ENCODE results near the gene CNOT1. TPM values are rescaled to one million over a fixed set of nuclear protein-coding genes. Genes with fewer than 3 reads are reported as not detected.
A peak's percentile ranks its signal among the peaks of the same experiment; 100 is the strongest.

The CNOT1 gene
- total RNA-seq (100 to 1,000 TPM; 174 to 199 (median 187) TPM), polyA plus RNA-seq (10 to 100 TPM; 51.5 to 60.1 (median 54.4) TPM)
- long read RNA-seq, donor 1, transcript CNOT1-221 (4 exons, 493 nt): major isoform, 5 of 7 reads
- long read RNA-seq, donor 1, partial matches to known transcripts: 0 of 7 reads
- long read RNA-seq, donor 1, other reads (novel, unspliced or antisense): 0 of 7 reads
- long read RNA-seq, donor 2, full-length matches to known transcripts: 2 of 2 reads
- long read RNA-seq, donor 2, partial matches to known transcripts: 0 of 2 reads
- long read RNA-seq, donor 2, other reads (novel, unspliced or antisense): 0 of 2 reads

DNA sequence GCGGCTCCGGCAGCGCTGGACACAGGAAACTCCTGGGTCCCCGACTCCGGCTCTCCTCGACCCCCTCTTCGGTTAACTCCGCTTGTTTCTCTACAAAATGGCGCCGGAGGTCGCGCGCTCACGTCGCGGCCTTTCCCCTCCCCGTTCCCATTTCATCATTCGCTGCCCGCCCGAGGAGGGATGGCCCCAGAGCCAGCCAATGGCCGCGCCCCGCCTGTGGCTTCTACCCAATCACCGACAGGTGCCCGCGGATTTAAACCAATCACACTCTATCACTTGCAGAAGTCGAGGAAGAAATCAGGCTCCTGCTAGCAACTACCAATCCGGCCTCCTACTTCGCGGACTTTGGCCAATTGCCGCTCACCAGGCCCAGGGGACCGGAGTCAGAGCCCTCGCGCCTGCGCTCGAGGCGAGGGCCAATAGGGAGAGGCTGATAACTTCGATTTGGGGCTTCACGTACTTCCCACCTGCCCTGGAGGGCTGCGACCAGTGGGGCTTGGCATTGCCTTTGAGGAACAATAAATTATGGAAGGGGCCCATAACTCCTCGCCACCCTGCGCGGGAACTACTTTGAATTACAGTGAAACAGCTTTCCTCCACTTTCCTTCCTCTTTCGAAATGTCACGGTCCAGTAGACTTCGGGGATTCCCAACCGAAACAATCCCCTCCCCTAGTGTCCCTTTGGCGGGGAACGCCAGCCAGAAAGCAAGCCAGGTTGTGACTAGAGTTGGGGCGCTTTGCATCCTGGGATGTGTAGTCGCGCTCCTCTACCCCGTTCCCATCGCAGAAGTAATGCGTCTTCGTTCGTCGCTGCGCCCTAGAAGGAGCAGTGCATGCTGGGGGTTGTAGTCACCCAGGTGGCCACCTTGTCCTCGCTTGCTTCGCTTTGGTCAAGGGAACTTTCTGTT is at the start of gene CNOT1:
Gene CNOT1, minus strand, starts transcription at position 94 of the 908 bp plus-strand sequence. CDS start 30,489 bp downstream, outside the sequence.
- TF ChIP-seq POLR2A (IDR thresholded peaks at IDR 0.05) (peak in 2 of 3 donors; percentile 56 to 59), CTCF (IDR thresholded peaks at IDR 0.05 in 8 of 11, conservative IDR thresholded peaks at IDR 0.05 in 3 of 11) (peak in 2 of 11 experiments; percentile 19 to 41), POLR2AphosphoS5 (IDR thresholded peaks at IDR 0.05) (peak; percentile 85 to 95 (median 93))
- intact Hi-C loops (cut with DNase I; ENCODE audit: low total_unique reads): no loop called here

DNA sequence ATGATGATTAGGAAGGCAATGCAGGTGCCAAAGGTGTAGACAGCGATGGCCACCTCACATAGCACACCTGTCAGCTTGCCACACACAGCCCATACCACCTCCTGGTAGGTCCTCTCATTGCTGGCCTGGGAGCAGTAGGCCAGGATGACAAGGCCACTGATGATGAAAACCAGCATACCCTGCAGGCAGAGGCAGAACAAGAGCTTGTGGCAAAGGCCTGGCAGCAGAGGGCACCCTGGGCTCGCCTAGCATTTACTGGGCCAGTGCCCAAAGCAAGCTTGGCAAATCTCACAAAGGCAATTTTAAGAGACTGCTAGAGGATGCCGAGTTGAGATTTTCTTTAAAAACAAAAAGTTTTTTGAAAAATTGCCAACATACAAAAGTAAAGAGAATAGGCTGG is 49.1 kb upstream of the CNOT1 start:
- WGBS, 5 donors: 85 to 96% (median 92%) methylated on average over 2 to 3 of the region's 3 CpGs
- DNase-seq: no peak

More for the DNA sequence above, at the start of gene CNOT1:
- peaks cover 20 to 45% (median 40%) of the 10 kb centered on the region in 6 donors for H3K4me1 ChIP-seq
- no peaks in the 10 kb centered on the region for H3K9me3 ChIP-seq
- DNase-seq: peak; percentile 98
- H3K27me3 ChIP-seq (replicated peaks in 1 of 7): no peaks in the 10 kb centered on the region
- peak within 1 kb of the TSS; percentile 97 to 100 (median 98) for H3K27ac ChIP-seq
- 0 to 1% (median 0%) methylated on average over 47 to 61 of the region's 61 CpGs for WGBS, 5 donors
- peak within 1 kb of the TSS; percentile 77 to 95 (median 88) for H3K4me3 ChIP-seq
- H3K36me3 ChIP-seq: peaks cover 0 to 14% (median 0%) of the 10 kb centered on the region in 6 donors

DNA sequence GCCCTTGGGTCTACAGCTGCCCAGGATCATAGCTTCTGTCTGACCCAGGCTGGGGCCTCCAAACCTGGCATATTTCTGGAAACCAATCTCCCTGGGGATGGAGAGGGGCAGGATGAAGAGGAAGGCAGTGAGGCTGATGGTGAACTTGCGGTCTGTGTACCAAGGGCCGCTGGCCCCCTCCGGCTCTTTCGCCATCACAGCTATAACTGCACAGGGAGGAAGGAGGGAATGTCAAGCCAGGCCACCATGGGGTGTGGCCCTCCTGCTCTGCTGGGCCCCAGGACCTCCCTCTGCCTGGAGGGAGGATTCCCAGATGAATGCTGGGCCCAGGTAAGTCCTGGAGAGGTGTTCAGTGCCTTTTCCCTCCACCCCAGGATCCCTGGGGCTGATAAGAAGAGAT is 48.6 kb upstream of the CNOT1 start:
- Histone ChIP-seq H3K27me3 (replicated peaks in 1 of 7) (no peaks in the 10 kb centered on the region), H3K9me3 (no peaks in the 10 kb centered on the region), H3K4me3 (no peak overlapping the region), H3K27ac (no peak overlapping the region), H3K4me1 (peaks cover 1 to 14% (median 11%) of the 10 kb centered on the region in 6 donors), H3K36me3 (peaks cover 0 to 83% (median 29%) of the 10 kb centered on the region in 6 donors)
- intact Hi-C loops (cut with DNase I; ENCODE audit: low total_unique reads): no loop called here
- no peak for TF ChIP-seq POLR2AphosphoS5 (IDR thresholded peaks at IDR 0.05)
- TF ChIP-seq POLR2A (IDR thresholded peaks at IDR 0.05): no peak
- TF ChIP-seq CTCF (IDR thresholded peaks at IDR 0.05 in 8 of 11, conservative IDR thresholded peaks at IDR 0.05 in 3 of 11): no peak
- no peak for DNase-seq
- 91 to 100% (median 97%) methylated on average over 2 to 4 of the region's 4 CpGs for WGBS, 5 donors

More for the DNA sequence above, 49.1 kb upstream of the CNOT1 start:
- no peaks in the 10 kb centered on the region for H3K27me3 ChIP-seq (replicated peaks in 1 of 7)
- H3K4me3 ChIP-seq: no peak overlapping the region
- H3K27ac ChIP-seq: no peak overlapping the region
- peaks cover 6 to 19% (median 15%) of the 10 kb centered on the region in 6 donors for H3K4me1 ChIP-seq
- peaks cover 0 to 78% (median 29%) of the 10 kb centered on the region in 6 donors for H3K36me3 ChIP-seq
- no peak for TF ChIP-seq POLR2AphosphoS5 (IDR thresholded peaks at IDR 0.05)
- TF ChIP-seq POLR2A (IDR thresholded peaks at IDR 0.05): no peak
- TF ChIP-seq CTCF (IDR thresholded peaks at IDR 0.05 in 8 of 11, conservative IDR thresholded peaks at IDR 0.05 in 3 of 11): no peak
- no peaks in the 10 kb centered on the region for H3K9me3 ChIP-seq
- intact Hi-C loops (cut with DNase I; ENCODE audit: low total_unique reads): no loop called here

All from spleen (tissue), 13 donors.